HuH-7.5 (cell line): Measurements from ENCODE around the gene CFAP90.
A peak's percentile ranks its signal among the peaks of the same experiment; 100 is the strongest.

Experiments
- DNase-seq: peaks from one replicate; pipeline ENCODE4 v3.0.0; 2011; ENCODE audit warnings: low spot score

The CFAP90 gene

GRCh38 chr5:7850395-7851239, at the start of gene CFAP90:
CFAP90 (minus strand) TSS chr5:7851133; CDS start chr5:7851021, 112 bp downstream.
- DNase-seq, result peak; percentile 53

- DNase-seq, result no peak
Measured at GRCh38 chr5:7897014-7897600, 46.2 kb upstream of the CFAP90 start.

GRCh38 chr5:7894860-7895259, 43.9 kb upstream of the CFAP90 start:
- DNase-seq, result no peak

GRCh38 chr5:7894439-7894838, 43.5 kb upstream of the CFAP90 start:
- DNase-seq, result no peak

GRCh38 chr5:7888901-7889300, 38.0 kb upstream of the CFAP90 start:
- no peak for DNase-seq

- no peak for DNase-seq
Measured at GRCh38 chr5:7886849-7887475, 36.0 kb upstream of the CFAP90 start.

- no peak for DNase-seq
Measured at GRCh38 chr5:7884491-7885267, 33.7 kb upstream of the CFAP90 start.

GRCh38 chr5:7882926-7883325, 32.0 kb upstream of the CFAP90 start:
- no peak for DNase-seq

- no peak for DNase-seq
Measured at GRCh38 chr5:7881816-7882215, 30.9 kb upstream of the CFAP90 start.

- DNase-seq, result no peak
Measured at GRCh38 chr5:7881091-7881490, 30.2 kb upstream of the CFAP90 start.

GRCh38 chr5:7878381-7878873, 27.5 kb upstream of the CFAP90 start:
- DNase-seq, result no peak

- DNase-seq, result no peak
Measured at GRCh38 chr5:7877851-7878250, 26.9 kb upstream of the CFAP90 start.

GRCh38 chr5:7876867-7877266, 25.9 kb upstream of the CFAP90 start:
- DNase-seq, result no peak

- DNase-seq, result no peak
Measured at GRCh38 chr5:7875151-7875550, 24.2 kb upstream of the CFAP90 start.

GRCh38 chr5:7874639-7875038, 23.7 kb upstream of the CFAP90 start:
- no peak for DNase-seq

GRCh38 chr5:7873216-7873615, 22.3 kb upstream of the CFAP90 start:
- no peak for DNase-seq

GRCh38 chr5:7872517-7873130, 21.7 kb upstream of the CFAP90 start:
- DNase-seq, result no peak

- DNase-seq, result no peak
Measured at GRCh38 chr5:7871653-7872052, 20.7 kb upstream of the CFAP90 start.

GRCh38 chr5:7869474-7870136, 18.7 kb upstream of the CFAP90 start:
- no peak for DNase-seq

- DNase-seq, result peak; percentile 72
Measured at GRCh38 chr5:7868773-7869473, 18.0 kb upstream of the CFAP90 start, which contains the start of the genes FASTKD3 and MTRR. FASTKD3 (minus strand) TSS chr5:7869031; CDS start chr5:7868083, 948 bp downstream. MTRR (plus strand) TSS chr5:7869148; CDS start chr5:7870795, 1,647 bp downstream.
